ENCODE measurements around the gene COASY. TPM values are rescaled to one million over a fixed set of nuclear protein-coding genes. Genes with fewer than 3 reads are reported as not detected.

COASY gene
- total and polyA plus RNA-seq, 2 of the 4 experiments (the other 2 are of a cell fraction), result 10.6 to 44.0 TPM

- intact Hi-C loops (cut with micrococcal nuclease), result no loop called here
- Histone ChIP-seq H2BK20ac (ENCODE audit: low read depth, low read length) (peak overlapping the region; percentile 12; the same call in 1 of the 2 replicates), H3K27ac (ENCODE audit: insufficient read depth, low read length) (peak overlapping the region; percentile 94; the same call in 1 of the 2 replicates), H2BK5ac (ENCODE audit: low read depth, low read length, poor library complexity, severe bottlenecking) (no peak overlapping the region), H2BK120ac (ENCODE audit: low read depth, low read length) (peak overlapping the region; percentile 59), H4K20me1 (ENCODE audit: insufficient read depth, low read length) (no peaks in the 10 kb centered on the region), H3K9me1 (ENCODE audit: insufficient read depth, low read length) (peaks cover 29% of the 10 kb centered on the region), H3K79me1 (ENCODE audit: low read depth in 1 of 2, low read length in 2 of 2) (peaks cover 0 to 41% of the 10 kb centered on the region in 2 experiments; a peak in 2 of 4 replicates), H3K36me3 (ENCODE audit: control insufficient read depth, insufficient read depth, low read length) (peaks cover 9% of the 10 kb centered on the region), H3K56ac (ENCODE audit: extremely low read depth, insufficient read depth, low read length) (no peak overlapping the region), H3K4me3 (ENCODE audit: insufficient read depth, low read depth, low read length) (no peak overlapping the region), H3K4ac (ENCODE audit: low read depth, low read length) (peak overlapping the region; percentile 78), H2BK15ac (ENCODE audit: low read depth, low read length) (no peak overlapping the region), H3K9me3 (ENCODE audit: control insufficient read depth, insufficient read depth, low read length) (no peaks in the 10 kb centered on the region), H3K27me3 (ENCODE audit: control insufficient read depth, insufficient read depth, low read length) (no peaks in the 10 kb centered on the region), H4K8ac (ENCODE audit: low read depth in 2 of 2, low read length in 2 of 2) (no peak overlapping the region; a peak in 1 of 4 replicates), H4K91ac (ENCODE audit: insufficient read depth, low read depth, low read length) (peak overlapping the region; percentile 78; the same call in 1 of the 2 replicates), H3K4me2 (ENCODE audit: low read depth, low read length) (no peak overlapping the region), H2AFZ (replicated peaks; ENCODE audit: low read length, poor library complexity) (no peak overlapping the region), H2AK9ac (replicated peaks; ENCODE audit: low read depth, low read length, poor library complexity) (no peak overlapping the region), H3K4me1 (ENCODE audit: control insufficient read depth, insufficient read depth, low read length) (peaks cover 50% of the 10 kb centered on the region), H3K14ac (replicated peaks; ENCODE audit: low read depth, low read length) (peak overlapping the region; percentile 21; the same call in 1 of the 2 replicates), H2AK5ac (ENCODE audit: low read depth, low read length) (peak overlapping the region; percentile 81), H3K23ac (ENCODE audit: low read depth, low read length) (no peak overlapping the region), H4K5ac (ENCODE audit: low read depth, low read length) (peak overlapping the region; percentile 25; the same call in 1 of the 2 replicates), H3K18ac (ENCODE audit: low read depth, low read length) (peak overlapping the region; percentile 92; the same call in 1 of the 2 replicates), H3K9ac (ENCODE audit: low read depth, low read length) (no peak overlapping the region)
- no TSS peak for BruUV-seq (replicated peaks)
- in situ Hi-C loops (cut with MboI; ENCODE audit: low sequenced_read_pairs), result no loop called here
- DNase-seq, result no peak
- 100% methylated on average over 2 of the region's 11 CpGs; no CpG with 5 or more reads in 1 of the 2 experiments for WGBS, 2 experiments (ENCODE audit: extremely low coverage in 2 of 2, insufficient read length in 1 of 2)
- ChIA-PET CTCF (no interaction called here), POLR2A (ENCODE audit: unreplicated experiment) (no interaction called here)
- dilution Hi-C loops (cut with HindIII; ENCODE audit: low sequenced_read_pairs, unreplicated experiment), result no loop called here
- no peak for ATAC-seq (ENCODE audit: low read depth)
- TF ChIP-seq BHLHE40 (IDR thresholded peaks at IDR 0.05; ENCODE audit: low read depth, low read length) (no peak), RAD21 (IDR thresholded peaks at IDR 0.05; ENCODE audit: low read length) (no peak), SMC3 (IDR thresholded peaks at IDR 0.05; ENCODE audit: low read depth, low read length) (no peak), ELK1 (IDR thresholded peaks at IDR 0.05; ENCODE audit: borderline replicate concordance, low read depth, low read length) (no peak), FOS (IDR thresholded peaks at IDR 0.05; ENCODE audit: low read depth, low read length) (no peak), RFX5 (IDR thresholded peaks at IDR 0.05; ENCODE audit: low read depth, low read length) (no peak), CHD1 (IDR thresholded peaks at IDR 0.05; ENCODE audit: low read depth, low read length) (no peak), MAZ (IDR thresholded peaks at IDR 0.05; ENCODE audit: borderline replicate concordance, low read depth, low read length) (no peak), MXI1 (IDR thresholded peaks at IDR 0.05; ENCODE audit: borderline replicate concordance, low read depth, low read length) (no peak), USF2 (IDR thresholded peaks at IDR 0.05; ENCODE audit: low read depth, low read length) (no peak), CEBPB (IDR thresholded peaks at IDR 0.05; ENCODE audit: low read depth, low read length) (no peak)
Measured at GRCh38 chr17:42514279-42514678, 47.7 kb upstream of the COASY start.

All from IMR-90 (cell line).